NCI-H2196 treated with DMSO at 0.1 percent for 48 hours (cell line): ENCODE results near the gene PRADC1.
"Not testable (repeated sequence)": the region's sequence is repeated elsewhere in the genome, so short reads cannot be mapped to it uniquely, and the experiment has no call there.

Source experiments
- DNase-seq: peaks from one replicate; lab custom pipeline; 2025; ENCODE audit not compliant: unreplicated experiment; lab: John Stamatoyannopoulos, UW

The PRADC1 gene

GRCh38 chr2:73205611-73206010 is 27.4 kb downstream of the PRADC1 start:
- no peak for DNase-seq

- no peak for DNase-seq
Observed at GRCh38 chr2:73203055-73203681, 29.9 kb downstream of the PRADC1 start.

- DNase-seq: no peak
Observed at GRCh38 chr2:73202156-73203054, 30.6 kb downstream of the PRADC1 start, which contains the start of gene NOTO. Gene NOTO, plus strand, starts transcription at chr2:73202574. Its CDS starts 93 bp downstream, at chr2:73202667.

GRCh38 chr2:73200281-73200680 is 32.8 kb downstream of the PRADC1 start:
- not testable (repeated sequence) for DNase-seq

GRCh38 chr2:73197579-73197978 is 35.5 kb downstream of the PRADC1 start:
- no peak for DNase-seq

- DNase-seq: no peak
Observed at GRCh38 chr2:73187549-73187948, 45.5 kb downstream of the PRADC1 start.

GRCh38 chr2:73185965-73186364 is 47.1 kb downstream of the PRADC1 start:
- DNase-seq: no peak
